HG02973 (cell line): ENCODE results near the gene GOLGA8S.
"Not testable (repeated sequence)": the region's sequence is repeated elsewhere in the genome, so short reads cannot be mapped to it uniquely, and the experiment has no call there.

Experiments
- ATAC-seq: cut with Tn5 transposase; IDR thresholded peaks from one replicate; pipeline ENCODE4 v1.9.1; 2021; ENCODE audit warnings: moderate library complexity; ENCODE audit not compliant: unreplicated experiment

GOLGA8S gene

GRCh38 chr15:23354448-23354847 is at the start of gene GOLGA8S:
Gene GOLGA8S, plus strand, starts transcription at chr15:23354748. Its CDS starts 62 bp downstream, at chr15:23354810.
- ATAC-seq, result not testable (repeated sequence)

DNA sequence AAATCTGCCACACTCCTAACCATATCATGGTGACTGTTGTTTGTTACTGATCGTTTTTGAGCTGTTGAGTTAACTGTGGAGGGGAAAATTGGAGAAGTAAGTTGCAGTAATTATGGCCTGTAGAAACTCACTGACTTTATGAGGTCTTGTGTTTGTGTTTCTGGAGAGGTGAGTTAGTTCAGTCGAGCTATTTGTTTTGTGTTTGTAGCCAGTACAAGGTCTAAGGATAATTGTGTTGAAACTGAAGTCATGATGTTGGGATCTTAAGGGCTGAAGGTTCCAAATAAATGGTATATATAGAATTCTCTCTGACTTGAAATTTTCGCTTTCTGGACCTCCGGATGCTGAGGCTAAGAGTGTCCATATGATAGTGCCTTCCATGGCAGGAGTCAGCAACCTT is 49.7 kb upstream of the GOLGA8S start:
- ATAC-seq, result not testable (repeated sequence)

DNA sequence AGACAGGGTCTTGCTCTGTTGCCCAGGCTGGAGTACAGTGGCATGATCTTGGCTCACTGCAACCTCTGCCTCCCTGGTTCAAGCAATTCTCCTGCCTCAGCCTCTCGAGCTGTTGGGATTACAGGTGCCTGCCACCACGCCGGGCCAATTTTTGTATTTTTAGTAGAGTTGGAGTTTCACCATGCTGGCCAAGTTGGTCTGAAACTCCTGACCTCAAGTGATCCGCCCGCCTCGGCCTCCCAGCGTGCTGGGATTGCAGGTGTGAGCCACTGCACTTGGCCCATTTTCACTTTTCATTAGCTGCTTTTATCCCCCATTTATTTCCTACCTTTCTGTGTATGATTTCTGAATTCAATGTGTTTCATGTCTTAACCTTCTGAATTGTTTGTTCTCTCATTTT is 48.6 kb upstream of the GOLGA8S start:
- ATAC-seq, result not testable (repeated sequence)

DNA sequence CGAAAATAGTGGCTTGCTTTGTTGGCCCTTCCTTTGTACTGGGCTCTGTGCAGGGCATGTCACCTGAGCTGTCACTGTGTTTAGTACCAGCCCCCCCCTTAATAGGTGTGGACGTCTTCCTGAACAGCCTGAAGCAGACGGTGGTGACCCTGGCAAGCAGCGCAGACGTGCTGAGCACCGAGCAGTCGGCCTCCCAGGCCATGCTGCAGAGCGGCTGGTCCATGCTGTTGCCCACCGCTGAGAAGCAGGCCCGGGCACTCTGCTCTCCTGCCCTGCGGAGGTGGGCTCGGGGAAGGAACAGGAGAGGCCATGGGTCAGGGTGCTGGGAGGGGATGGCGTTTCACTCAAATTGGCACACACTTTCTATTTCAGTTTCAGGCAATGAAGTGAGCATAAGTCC is 43.3 kb upstream of the GOLGA8S start:
- ATAC-seq, result not testable (repeated sequence)

DNA sequence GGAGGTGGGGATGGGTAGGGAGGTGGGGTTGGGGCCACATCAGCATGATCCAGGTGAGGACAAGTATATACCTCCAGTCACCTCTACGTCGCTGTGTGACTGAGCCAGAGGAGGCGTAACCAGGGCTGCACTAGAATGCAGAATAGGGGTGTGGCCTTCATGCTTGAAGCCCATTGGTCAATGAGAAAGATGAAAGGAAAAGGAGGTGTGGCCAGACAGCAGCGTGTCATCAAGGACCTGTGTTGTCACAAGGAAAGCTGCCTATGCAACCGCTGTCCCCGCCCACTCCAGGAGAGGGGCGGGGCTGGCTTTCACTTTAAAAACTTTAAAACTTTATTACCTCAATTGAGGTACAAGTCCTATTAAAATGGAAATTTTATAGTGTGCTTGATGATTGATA is 20.5 kb upstream of the GOLGA8S start, which contains the start of gene GOLGA6L26:
TSS of gene GOLGA6L26 (minus strand) at position 101 of the 400 bp plus-strand sequence. CDS start at position 40, 61 bp downstream.
- not testable (repeated sequence) for ATAC-seq

- ATAC-seq, result not testable (repeated sequence)
These were observed 8.1 kb downstream of the GOLGA8S start for GRCh38 chr15:23362622-23363021.

- ATAC-seq, result not testable (repeated sequence)
These were observed 9.7 kb downstream of the GOLGA8S start for GRCh38 chr15:23364261-23364660.

GRCh38 chr15:23370578-23370977 is 16.0 kb downstream of the GOLGA8S start:
- ATAC-seq, result no peak

- ATAC-seq, result not testable (repeated sequence)
These were observed 16.6 kb downstream of the GOLGA8S start for GRCh38 chr15:23371134-23371533.

DNA sequence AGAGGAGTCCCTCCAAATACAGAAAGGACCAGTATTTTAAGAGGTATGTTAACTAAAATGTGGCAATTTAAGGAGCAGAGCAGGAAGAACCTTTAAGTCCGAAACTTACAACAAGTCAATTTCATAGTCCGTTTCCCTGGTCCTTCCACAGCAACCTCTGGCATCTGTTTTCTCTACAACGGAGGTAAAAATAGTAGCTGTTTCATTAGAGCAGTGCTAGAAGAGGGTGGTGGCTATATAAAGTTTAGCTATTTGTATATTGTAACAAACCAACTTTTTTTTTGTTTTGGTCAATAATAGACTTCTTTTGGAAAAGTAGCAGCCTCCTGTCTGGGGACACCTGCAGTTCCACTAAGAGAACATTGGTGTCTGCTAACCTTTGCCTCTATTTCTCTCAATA is 17.3 kb downstream of the GOLGA8S start:
- not testable (repeated sequence) for ATAC-seq

DNA sequence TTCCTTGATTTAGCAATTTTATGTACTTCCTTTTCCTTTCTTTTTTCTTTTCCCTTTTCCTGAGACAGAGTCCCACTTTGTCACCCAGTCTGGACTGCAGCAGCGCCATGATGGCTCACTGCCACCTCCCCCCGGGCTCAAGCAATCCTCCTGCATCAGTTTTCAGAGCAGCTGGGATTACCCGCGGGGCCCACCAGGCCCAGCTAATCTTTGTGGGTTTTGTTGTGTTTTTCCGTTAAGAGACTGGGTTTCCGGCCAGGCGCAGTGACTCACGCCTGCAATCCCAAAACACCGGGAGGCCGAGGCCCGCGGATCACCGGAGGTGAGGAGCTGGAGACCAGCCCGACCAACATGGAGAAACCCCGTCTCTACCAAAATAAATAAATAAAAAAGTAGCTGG is 17.7 kb downstream of the GOLGA8S start:
- ATAC-seq, result no peak

- ATAC-seq, result not testable (repeated sequence)
These were observed 18.5 kb downstream of the GOLGA8S start for GRCh38 chr15:23372891-23373600.

GRCh38 chr15:23374226-23374625 is 19.7 kb downstream of the GOLGA8S start:
- not testable (repeated sequence) for ATAC-seq

- ATAC-seq, result not testable (repeated sequence)
These were observed 24.4 kb downstream of the GOLGA8S start for GRCh38 chr15:23378946-23379345.

DNA sequence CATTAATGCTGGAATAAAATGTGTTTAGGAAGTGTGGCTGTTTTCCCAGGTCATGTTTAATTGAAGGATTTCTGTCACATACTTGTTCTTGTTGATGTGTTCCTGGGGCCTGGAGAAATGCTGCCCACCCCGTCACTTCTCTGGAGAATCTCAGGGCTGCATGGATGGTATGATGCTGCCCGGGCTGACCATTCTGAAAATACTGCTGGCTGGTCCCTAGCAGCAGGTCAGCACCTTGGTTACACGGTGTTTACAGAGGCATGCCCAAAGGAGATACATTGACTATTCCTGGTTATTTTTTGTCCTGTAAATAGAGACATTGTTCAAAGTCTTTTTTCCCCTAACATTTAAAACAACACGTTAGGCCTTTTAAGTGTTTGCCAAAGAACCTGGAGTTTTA is 26.2 kb downstream of the GOLGA8S start:
- ATAC-seq, result not testable (repeated sequence)

- ATAC-seq, result not testable (repeated sequence)
These were observed 26.6 kb downstream of the GOLGA8S start for GRCh38 chr15:23381192-23381591.

- ATAC-seq, result no peak
These were observed 29.8 kb downstream of the GOLGA8S start for GRCh38 chr15:23384371-23384770.

- no peak for ATAC-seq
These were observed 31.4 kb downstream of the GOLGA8S start for GRCh38 chr15:23385886-23386430.

DNA sequence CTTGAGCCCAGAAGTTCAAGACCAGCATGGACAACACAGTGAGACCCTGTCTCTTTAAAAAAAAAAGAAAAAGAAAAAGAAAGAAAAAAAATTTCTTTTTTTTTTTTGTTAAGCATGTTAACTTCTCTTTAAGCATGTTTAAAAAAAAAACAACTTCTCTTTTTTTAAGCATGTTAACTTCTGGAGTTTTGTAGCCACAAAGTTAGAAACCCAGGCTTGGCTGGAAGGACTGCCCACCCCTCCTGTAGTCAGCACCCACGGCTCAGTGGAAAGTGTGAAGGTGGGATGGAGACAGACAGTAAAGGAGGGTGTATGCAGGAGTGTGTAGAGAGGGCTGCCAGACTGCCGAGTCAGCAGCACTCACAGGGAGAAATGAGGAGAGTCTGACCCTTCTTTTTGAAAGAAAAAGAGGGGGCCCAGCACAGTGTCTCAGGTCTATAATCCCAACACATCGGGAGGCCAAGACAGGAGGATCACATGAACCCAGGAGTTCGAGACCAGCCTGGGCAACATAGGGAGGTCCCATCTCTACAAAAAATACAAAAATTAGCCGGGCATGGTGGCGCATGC is 33.2 kb downstream of the GOLGA8S start:
- no peak for ATAC-seq

DNA sequence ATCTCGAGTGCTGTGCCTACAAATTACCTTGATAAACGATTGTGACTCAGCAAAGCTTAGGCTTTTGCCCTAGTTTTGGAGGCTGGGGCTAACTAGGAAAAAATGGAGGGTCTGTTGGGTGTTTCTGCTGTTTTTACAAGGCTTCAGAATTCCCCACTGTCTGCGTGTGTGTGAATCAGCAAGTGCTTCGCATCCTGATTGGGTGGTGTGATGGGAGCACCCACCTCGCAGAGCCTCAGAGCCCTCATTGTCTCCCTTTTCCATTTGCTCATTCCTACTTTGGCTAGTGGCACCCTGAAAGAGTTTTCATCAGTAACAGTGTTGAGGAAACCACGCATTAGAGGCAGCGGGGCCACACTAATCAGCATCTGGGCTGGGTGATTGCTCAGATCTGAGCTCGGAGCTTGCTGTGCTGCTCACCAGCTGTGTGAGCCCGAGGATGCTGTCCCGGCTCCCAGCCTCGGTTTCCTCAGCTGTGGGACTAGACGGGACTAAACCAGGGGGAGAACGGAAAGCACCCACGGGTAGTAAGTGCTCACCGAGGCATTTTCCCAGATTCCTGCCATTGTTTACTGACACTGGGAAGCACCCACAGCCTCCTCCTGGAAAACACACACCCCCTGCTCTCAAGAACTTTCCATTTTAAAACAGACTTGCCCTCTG is 40.6 kb downstream of the GOLGA8S start:
- no peak for ATAC-seq

DNA sequence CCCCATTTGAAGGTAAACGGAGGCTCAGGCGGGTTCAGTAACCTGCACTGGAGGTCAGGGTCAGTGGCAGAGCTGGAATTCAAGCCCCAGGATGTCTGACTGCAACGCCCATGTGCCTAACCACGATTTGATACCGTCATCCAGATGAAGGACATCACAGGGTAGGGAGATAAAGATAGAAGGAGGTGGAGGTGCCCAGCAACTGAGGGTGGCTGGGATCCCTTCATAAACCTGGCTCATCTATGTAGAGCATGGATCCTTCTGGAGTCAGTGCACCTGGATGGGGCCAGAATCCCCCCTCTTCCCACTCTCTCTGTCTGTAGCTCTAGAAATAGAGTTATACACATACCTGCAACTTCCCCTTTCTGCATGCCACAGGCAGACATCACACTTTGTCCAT is 41.3 kb downstream of the GOLGA8S start:
- ATAC-seq, result no peak

DNA sequence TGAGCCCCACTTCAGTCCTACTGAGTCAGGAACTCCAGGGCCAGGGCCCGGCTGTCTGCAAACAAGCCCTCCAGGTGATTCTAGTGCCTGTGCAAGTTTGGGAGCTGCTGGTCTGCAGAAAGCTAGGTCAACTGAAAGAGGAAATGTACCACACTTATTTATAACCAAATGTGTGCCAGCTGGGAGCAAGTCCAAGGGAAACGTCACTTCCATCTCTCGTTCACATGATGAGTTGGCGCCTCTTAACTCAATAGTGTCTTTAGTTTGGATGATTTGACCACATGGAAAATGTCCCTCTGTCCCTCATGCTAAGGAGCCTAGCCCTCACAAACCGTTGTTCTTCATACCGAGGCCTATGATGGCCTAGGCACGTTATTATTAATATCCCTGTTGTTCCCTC is 43.2 kb downstream of the GOLGA8S start:
- ATAC-seq, result no peak
